Calu3 (cell line): ENCODE data around the gene MACROD2. TPM values are rescaled to one million over a fixed set of nuclear protein-coding genes. Genes with fewer than 3 reads are reported as not detected.

ENCODE experiments used
- BruUV-seq: library from RNA; stranded (reverse); fragments of 400-500 nt; replicated peaks from 2 replicates; lab custom pipeline; 2021; lab: Mats Ljungman, UMichigan
- CTCF ChIA-PET: fragments of 300-600 bp; sonication (Branson Sonifier 250); formaldehyde crosslinking; loops from one replicate; lab custom pipeline; 2022; ENCODE audit warnings: antibody characterized with exemption; lab: Charles Lee
- DNase-seq: peaks from one replicate; pipeline ENCODE4 v3.0.0; 2022
- H3K27ac Mint-ChIP-seq: one replicate; pipeline ENCODE4 v1.8.0; 2022; ENCODE audit warnings: mixed read lengths; ENCODE audit not compliant: unreplicated experiment
- H3K27me3 Mint-ChIP-seq: one replicate; pipeline ENCODE4 v1.8.0; 2022; ENCODE audit warnings: mixed read lengths; ENCODE audit not compliant: unreplicated experiment
- H3K36me3 Mint-ChIP-seq: one replicate; pipeline ENCODE4 v1.8.0; 2022; ENCODE audit warnings: mild to moderate bottlenecking, moderate library complexity, mixed read lengths; ENCODE audit not compliant: insufficient read depth, unreplicated experiment
- H3K4me1 Mint-ChIP-seq: one replicate; pipeline ENCODE4 v1.8.0; 2022; ENCODE audit warnings: mild to moderate bottlenecking, low read depth, mixed read lengths; ENCODE audit not compliant: unreplicated experiment
- H3K4me3 Mint-ChIP-seq: one replicate; pipeline ENCODE4 v1.8.0; 2022; ENCODE audit warnings: mild to moderate bottlenecking, low read depth, moderate library complexity, mixed read lengths; ENCODE audit not compliant: unreplicated experiment
- H3K9me3 Mint-ChIP-seq: one replicate; pipeline ENCODE4 v1.8.0; 2022; ENCODE audit warnings: low read depth, mixed read lengths; ENCODE audit not compliant: unreplicated experiment
- intact Hi-C: fragments of 100-400 bp; cut with micrococcal nuclease; formaldehyde crosslinking; loops from one replicate; pipeline ENCODE4 v1.10.0; 2022; ENCODE audit not compliant: unreplicated experiment
- total RNA-seq: library from RNA; stranded (reverse); gene quantifications from 2 replicates; pipeline ENCODE4 v1.2.3, GENCODE V29; 2022
- TF ChIP-seq, protein P1 (sequence below): fragments of 200-600 bp; IDR thresholded peaks from one replicate; pipeline ENCODE4 v1.8.0; 2022; ENCODE audit warnings: antibody characterized with exemption; ENCODE audit not compliant: unreplicated experiment

MACROD2 gene
- total RNA-seq, 1 experiment from 2014 or later = 29.4 TPM

DNA sequence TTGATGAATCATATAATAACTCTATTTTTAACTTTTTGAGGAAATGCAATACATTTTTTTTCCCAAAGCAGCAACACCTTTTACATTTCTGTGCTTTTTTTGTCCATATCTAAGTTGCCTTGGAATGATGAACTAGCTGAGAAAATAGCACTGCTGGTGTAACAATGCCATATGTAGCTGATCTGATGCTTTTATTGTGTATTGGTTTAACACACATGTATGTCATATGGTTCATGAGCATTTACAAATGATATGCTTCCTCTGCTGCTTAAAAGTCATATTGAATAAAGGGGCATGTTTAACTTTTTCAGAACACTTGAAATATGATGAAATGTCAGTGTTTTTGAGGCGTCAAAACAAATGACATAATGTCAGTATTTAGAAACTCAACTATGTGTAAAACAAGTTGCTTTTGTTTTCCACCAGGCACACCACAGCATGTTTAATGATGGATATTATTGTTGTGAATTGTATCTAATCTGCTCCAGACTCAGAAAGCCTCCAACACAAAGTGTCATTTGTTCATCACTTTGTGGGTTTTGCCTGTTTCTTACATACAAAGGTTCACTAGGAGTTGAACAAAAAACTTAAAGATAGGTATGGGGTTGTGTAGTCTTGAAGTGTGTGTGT lies 1117.9 kb downstream of the MACROD2 start:
- no peaks in the 10 kb centered on the region for H3K4me1 Mint-ChIP-seq
- no TSS peak for BruUV-seq
- TF ChIP-seq, protein P1, sequence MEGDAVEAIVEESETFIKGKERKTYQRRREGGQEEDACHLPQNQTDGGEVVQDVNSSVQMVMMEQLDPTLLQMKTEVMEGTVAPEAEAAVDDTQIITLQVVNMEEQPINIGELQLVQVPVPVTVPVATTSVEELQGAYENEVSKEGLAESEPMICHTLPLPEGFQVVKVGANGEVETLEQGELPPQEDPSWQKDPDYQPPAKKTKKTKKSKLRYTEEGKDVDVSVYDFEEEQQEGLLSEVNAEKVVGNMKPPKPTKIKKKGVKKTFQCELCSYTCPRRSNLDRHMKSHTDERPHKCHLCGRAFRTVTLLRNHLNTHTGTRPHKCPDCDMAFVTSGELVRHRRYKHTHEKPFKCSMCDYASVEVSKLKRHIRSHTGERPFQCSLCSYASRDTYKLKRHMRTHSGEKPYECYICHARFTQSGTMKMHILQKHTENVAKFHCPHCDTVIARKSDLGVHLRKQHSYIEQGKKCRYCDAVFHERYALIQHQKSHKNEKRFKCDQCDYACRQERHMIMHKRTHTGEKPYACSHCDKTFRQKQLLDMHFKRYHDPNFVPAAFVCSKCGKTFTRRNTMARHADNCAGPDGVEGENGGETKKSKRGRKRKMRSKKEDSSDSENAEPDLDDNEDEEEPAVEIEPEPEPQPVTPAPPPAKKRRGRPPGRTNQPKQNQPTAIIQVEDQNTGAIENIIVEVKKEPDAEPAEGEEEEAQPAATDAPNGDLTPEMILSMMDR = no peak
- CTCF ChIA-PET = no interaction called here
- intact Hi-C loops = no loop called here
- no peak for DNase-seq
- H3K36me3 Mint-ChIP-seq = no peaks in the 10 kb centered on the region
- H3K4me3 Mint-ChIP-seq = no peak overlapping the region
- no peaks in the 10 kb centered on the region for H3K27me3 Mint-ChIP-seq
- H3K27ac Mint-ChIP-seq = no peak overlapping the region
- no peaks in the 10 kb centered on the region for H3K9me3 Mint-ChIP-seq

DNA sequence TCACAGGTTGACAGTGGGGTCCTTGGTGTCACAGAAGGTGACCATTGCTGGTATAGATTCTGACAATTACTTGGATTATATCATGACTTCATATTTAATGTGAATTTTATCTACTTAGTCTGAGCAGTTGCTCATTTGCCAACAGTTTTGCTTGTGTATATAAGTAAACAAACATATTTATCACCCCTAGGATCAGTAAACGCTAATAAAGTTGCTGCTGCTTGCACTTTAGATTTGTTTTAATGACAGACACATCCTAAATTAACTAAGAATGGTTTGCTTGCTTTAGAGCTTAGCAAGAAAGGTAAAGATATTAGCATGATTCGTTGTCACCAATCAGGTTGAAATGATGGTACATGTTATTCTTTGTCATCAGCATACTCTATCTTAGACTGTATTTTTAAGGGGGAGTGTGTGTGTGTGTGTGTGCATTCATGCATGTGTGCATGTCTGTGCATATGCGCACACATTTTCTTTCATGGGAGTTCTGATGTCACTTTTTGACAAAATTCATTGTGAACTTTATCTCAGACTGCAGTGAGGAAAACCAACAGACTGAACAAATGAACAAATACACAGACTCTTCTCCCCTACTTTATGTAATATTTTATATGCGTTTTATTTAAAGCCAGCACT lies 1124.7 kb downstream of the MACROD2 start:
- H3K4me3 Mint-ChIP-seq = no peak overlapping the region
- no TSS peak for BruUV-seq
- CTCF ChIA-PET = interaction anchor here (0.6 kb wide), 1 partner anchor 27 kb away, joined by 3 read pairs; no protein-coding TSS in a partner anchor
- no peak overlapping the region for H3K27ac Mint-ChIP-seq
- TF ChIP-seq, protein P1 = no peak
- H3K36me3 Mint-ChIP-seq = no peaks in the 10 kb centered on the region
- H3K4me1 Mint-ChIP-seq = no peaks in the 10 kb centered on the region
- H3K9me3 Mint-ChIP-seq = no peaks in the 10 kb centered on the region
- DNase-seq = no peak
- H3K27me3 Mint-ChIP-seq = no peaks in the 10 kb centered on the region
- intact Hi-C loops = no loop called here

DNA sequence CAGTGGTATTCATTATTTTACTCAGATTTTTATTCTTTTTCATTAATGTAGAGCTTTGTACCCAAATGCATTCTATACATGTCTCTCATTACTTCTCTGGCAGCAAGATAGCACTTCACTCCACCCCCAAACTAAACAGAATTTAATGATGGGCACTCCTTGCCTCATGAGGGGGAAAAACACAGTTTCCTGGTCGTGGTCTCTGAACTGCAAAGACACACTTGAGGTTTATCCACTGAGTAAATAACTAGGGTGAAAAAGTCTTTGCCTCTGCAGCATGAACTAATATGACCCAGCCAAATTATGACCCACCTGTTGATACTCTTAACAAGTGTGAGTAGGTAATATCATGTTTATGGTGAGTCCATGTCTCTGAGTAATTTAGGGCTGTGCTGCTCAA lies 1127.3 kb downstream of the MACROD2 start:
- H3K27me3 Mint-ChIP-seq = no peaks in the 10 kb centered on the region
- CTCF ChIA-PET = no interaction called here
- H3K4me3 Mint-ChIP-seq = no peak overlapping the region
- DNase-seq = no peak
- H3K4me1 Mint-ChIP-seq = no peaks in the 10 kb centered on the region
- TF ChIP-seq, protein P1 = no peak
- no peaks in the 10 kb centered on the region for H3K36me3 Mint-ChIP-seq
- no TSS peak for BruUV-seq
- H3K27ac Mint-ChIP-seq = no peak overlapping the region
- intact Hi-C loops = no loop called here
- H3K9me3 Mint-ChIP-seq = no peaks in the 10 kb centered on the region

DNA sequence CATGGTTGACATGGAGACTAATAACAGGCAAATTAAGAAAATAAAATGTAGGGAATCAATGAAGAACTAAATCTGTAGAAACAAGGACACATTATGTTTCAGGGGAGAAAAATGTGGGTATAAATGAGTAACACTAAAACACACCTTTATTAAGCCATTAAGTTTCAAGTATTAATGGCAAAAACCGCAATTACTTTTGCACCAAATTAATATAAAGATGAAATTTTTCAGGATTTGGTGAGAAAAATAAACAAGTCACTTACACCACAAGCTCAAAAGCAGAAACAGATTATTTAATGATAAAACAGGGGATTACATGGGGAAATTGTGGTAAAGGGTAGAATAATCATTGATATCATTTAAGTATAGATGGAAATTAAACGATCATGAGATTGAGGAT lies 1135.9 kb downstream of the MACROD2 start:
- H3K36me3 Mint-ChIP-seq = no peaks in the 10 kb centered on the region
- CTCF ChIA-PET = no interaction called here
- no peaks in the 10 kb centered on the region for H3K27me3 Mint-ChIP-seq
- H3K4me1 Mint-ChIP-seq = no peaks in the 10 kb centered on the region
- intact Hi-C loops = no loop called here
- TF ChIP-seq, protein P1 = no peak
- no peak for DNase-seq
- BruUV-seq = no TSS peak
- H3K4me3 Mint-ChIP-seq = no peak overlapping the region
- no peaks in the 10 kb centered on the region for H3K9me3 Mint-ChIP-seq
- H3K27ac Mint-ChIP-seq = no peak overlapping the region
